RWPE2 (cell line): Measurements from ENCODE around the gene TEK.

Source experiments
- ATAC-seq: fragments of 200-7000 bp; cut with Tn5 transposase; 3 replicates; pipeline ENCODE4 v1.9.1; 2021; ENCODE audit warnings: low read depth
- DNase-seq: peaks from one replicate; pipeline ENCODE4 v3.0.0-alpha.2; 2020; ENCODE audit warnings: low spot score
- H3K27ac ChIP-seq: fragments of 450-650 bp; 2 replicates; pipeline ENCODE4 v1.5.1; 2017; ENCODE audit warnings: mild to moderate bottlenecking; ENCODE audit not compliant: poor library complexity, severe bottlenecking
- H3K27me3 ChIP-seq: fragments of 250-450 bp; sonication (Bioruptor Pico); 2 replicates; pipeline ENCODE4 v1.5.1; 2021; ENCODE audit warnings: mild to moderate bottlenecking, moderate library complexity; ENCODE audit not compliant: insufficient read depth, poor library complexity, severe bottlenecking
- H3K36me3 ChIP-seq: fragments of 250-450 bp; sonication (Bioruptor Pico); 2 replicates; pipeline ENCODE4 v1.5.1; 2020; ENCODE audit warnings: low read depth, mild to moderate bottlenecking, moderate library complexity
- H3K4me1 ChIP-seq: fragments of 250-450 bp; sonication (Bioruptor Pico); 2 replicates; pipeline ENCODE4 v1.5.1; 2021; ENCODE audit warnings: mild to moderate bottlenecking, moderate library complexity; ENCODE audit not compliant: insufficient read depth, poor library complexity, severe bottlenecking
- H3K4me3 ChIP-seq: fragments of 250-450 bp; sonication (Bioruptor Pico); 2 replicates; pipeline ENCODE4 v1.5.1; 2021; ENCODE audit warnings: mild to moderate bottlenecking, moderate library complexity; ENCODE audit not compliant: severe bottlenecking
- H3K9me3 ChIP-seq: fragments of 250-450 bp; sonication (Bioruptor Pico); 2 replicates; pipeline ENCODE4 v1.5.1; 2021; ENCODE audit warnings: mild to moderate bottlenecking, moderate library complexity; ENCODE audit not compliant: severe bottlenecking
- CTCF ChIP-seq: fragments of 450-650 bp; IDR thresholded peaks from one replicate; pipeline ENCODE4 v1.5.1; 2017; ENCODE audit warnings: mild to moderate bottlenecking, moderate library complexity; ENCODE audit not compliant: poor library complexity, severe bottlenecking

TEK gene

DNA sequence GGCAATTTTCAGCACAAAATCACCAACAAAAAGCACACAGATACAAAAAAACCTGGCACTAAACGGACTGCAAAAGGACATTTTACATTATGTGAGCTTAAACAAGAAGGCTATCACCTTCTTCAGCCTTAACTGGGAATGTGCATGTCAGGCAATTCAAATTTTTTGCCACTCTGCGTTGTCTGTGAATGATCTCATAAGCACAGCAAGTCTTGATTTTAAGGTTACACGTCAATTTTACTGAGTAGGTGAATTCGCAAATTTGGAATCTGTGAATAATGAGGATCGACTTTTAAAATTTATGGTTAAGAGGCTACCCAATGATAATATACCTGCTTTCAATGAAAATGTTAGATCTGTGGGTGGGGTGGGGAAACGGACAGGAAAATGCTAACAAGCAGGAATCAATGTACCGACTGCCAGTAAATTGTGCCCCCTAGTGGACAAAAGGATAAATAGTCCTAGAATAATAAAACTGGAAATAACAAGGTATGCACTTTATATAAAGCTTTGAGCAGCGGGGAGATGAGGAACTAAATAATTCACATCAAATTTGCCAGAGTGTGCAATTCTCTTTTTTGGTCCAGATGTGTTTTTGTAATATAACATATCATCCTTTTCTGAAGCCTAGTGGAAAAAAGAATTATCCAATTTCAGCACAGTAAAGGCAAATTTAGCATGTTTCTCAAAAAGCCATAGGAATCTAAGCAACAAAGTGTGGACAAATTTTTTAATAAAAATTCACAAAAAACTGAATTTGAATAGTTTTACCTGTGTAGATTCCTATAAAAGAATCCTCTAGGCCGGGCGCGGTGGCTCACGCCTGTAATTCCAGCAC is 167.4 kb downstream of the TEK start:
- H3K4me1 ChIP-seq, result no peaks in the 10 kb centered on the region

DNA sequence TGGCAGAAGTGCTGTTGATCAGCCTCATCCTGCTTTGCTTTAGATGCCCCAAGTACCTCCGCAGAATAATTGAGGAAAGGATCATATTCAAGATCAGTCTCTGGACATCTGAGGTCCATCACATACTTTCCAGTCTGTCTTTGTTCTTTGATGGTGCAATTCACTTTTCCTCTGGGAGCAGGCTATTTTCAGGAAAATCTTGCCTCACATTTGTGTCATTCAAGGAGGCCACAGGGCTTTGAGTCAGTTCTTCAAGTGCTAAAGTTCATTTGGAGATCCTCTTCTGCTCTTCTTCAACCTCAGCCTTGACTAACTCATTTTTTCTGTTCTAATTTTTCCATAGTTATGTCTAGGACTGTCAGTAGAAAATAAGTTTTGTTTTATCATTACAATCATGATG is 169.3 kb downstream of the TEK start:
- no peak overlapping the region for H3K27ac ChIP-seq
- TF ChIP-seq CTCF, result no peak
- no peaks in the 10 kb centered on the region for H3K27me3 ChIP-seq
- no peaks in the 10 kb centered on the region for H3K36me3 ChIP-seq
- H3K4me1 ChIP-seq, result no peaks in the 10 kb centered on the region
- H3K4me3 ChIP-seq, result no peak overlapping the region
- ATAC-seq (no peak), DNase-seq (no peak)
- H3K9me3 ChIP-seq, result no peaks in the 10 kb centered on the region

More for the DNA sequence above, 167.4 kb downstream of the TEK start:
- no peaks in the 10 kb centered on the region for H3K9me3 ChIP-seq
- no peaks in the 10 kb centered on the region for H3K27me3 ChIP-seq
- no peak overlapping the region for H3K27ac ChIP-seq
- H3K4me3 ChIP-seq, result no peak overlapping the region
- DNase-seq (no peak), ATAC-seq (peak; percentile 67; the same call in 2 of the 3 replicates)
- peak; percentile 91 for TF ChIP-seq CTCF
- H3K36me3 ChIP-seq, result no peaks in the 10 kb centered on the region

GRCh38 chr9:27279611-27280010 is 170.6 kb downstream of the TEK start:
- Histone ChIP-seq H3K4me1 (no peaks in the 10 kb centered on the region), H3K4me3 (no peak overlapping the region), H3K9me3 (no peaks in the 10 kb centered on the region), H3K27me3 (no peaks in the 10 kb centered on the region), H3K36me3 (no peaks in the 10 kb centered on the region), H3K27ac (no peak overlapping the region)
- ATAC-seq (no peak), DNase-seq (no peak)
- TF ChIP-seq CTCF, result no peak
